ENCODE data around the gene CDC37. TPM values are rescaled to one million over a fixed set of nuclear protein-coding genes. Genes with fewer than 3 reads are reported as not detected.
A peak's percentile ranks its signal among the peaks of the same experiment; 100 is the strongest.

Gene CDC37
- total RNA-seq, 1 experiment from 2014 or later = 560 TPM

DNA sequence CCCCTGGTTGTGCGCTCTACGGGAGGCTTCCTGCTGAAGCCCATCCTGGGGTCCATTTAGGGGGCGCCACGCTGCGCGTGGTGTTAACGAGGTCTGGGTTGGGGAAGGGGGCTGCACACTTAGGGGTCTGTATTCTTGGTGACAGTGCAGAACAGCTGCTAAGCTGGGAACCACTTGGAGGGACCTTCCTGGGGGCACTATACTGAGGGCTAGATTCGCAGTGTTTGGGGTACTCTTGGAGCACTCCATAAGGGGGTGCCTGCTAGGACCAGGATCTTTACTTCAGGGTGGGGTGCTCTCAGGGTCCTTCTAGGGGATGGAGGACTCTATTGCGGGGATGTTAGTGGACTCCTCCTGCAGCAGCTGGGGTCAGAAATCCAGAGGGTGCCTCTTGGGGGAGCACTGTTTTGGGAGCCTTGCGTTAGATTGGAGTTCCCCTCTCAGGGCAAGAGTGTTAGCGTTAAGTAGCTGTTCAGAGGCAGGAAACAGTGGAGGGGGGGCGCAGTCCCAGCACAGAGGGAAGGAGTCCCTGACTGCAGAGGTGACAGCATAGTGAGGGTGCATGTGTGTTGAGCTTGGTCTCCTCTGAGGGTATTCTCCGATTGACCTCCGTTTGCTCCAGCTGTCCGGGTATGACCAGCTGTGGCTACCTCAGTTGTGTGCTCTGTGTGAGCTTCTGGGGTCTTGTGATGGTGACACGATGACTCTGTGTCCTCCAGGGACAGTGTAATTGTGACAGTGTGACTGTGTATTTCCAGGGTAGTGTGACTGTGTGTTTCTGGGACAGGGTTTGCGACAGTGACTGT, 18.1 kb upstream of the CDC37 start:
- no peak overlapping the region for H3K27ac ChIP-seq (ENCODE audit: low read length)
- no peak overlapping the region for H3K4me3 ChIP-seq (ENCODE audit: low read length)
- intact Hi-C loops (cut with micrococcal nuclease) = no loop called here
- peaks cover 53% of the 10 kb centered on the region for H3K27me3 ChIP-seq (ENCODE audit: low read length)
- H3K4me1 ChIP-seq (ENCODE audit: insufficient read depth, low read length) = peaks cover 36% of the 10 kb centered on the region
- H2AFZ ChIP-seq (ENCODE audit: low read length) = no peak overlapping the region
- peak overlapping the region; percentile 38; the same call in 1 of the 2 replicates for H3K4me2 ChIP-seq (ENCODE audit: low read length)
- TF ChIP-seq EZH2 (IDR thresholded peaks at IDR 0.05; ENCODE audit: low read length, unreplicated experiment) (no peak), CTCF (conservative IDR thresholded peaks at IDR 0.05; ENCODE audit: low read depth, low read length) (peak; percentile 17; the same call in 1 of the 2 replicates)
- ATAC-seq (no peak), DNase-seq (no peak)
- ChIA-PET POLR2A (ENCODE audit: unreplicated experiment) (no interaction called here), CTCF (interaction anchor here (0.7 kb wide), 1 partner anchor 17 kb away, joined by 3 read pairs; no protein-coding TSS in a partner anchor)
- H3K9me2 ChIP-seq (replicated peaks; ENCODE audit: low read length) = no peaks in the 10 kb centered on the region
- H3K36me3 ChIP-seq (ENCODE audit: low read depth, low read length) = no peaks in the 10 kb centered on the region
- no TSS peak for BruUV-seq (replicated peaks)
- H4K20me1 ChIP-seq (ENCODE audit: low read length) = no peaks in the 10 kb centered on the region
- no peaks in the 10 kb centered on the region for H3F3A ChIP-seq (ENCODE audit: low read length, unreplicated experiment)
- H3K9ac ChIP-seq (ENCODE audit: low read length) = no peak overlapping the region
- H3K79me2 ChIP-seq (ENCODE audit: low read length) = no peaks in the 10 kb centered on the region
- no peaks in the 10 kb centered on the region for H3K9me3 ChIP-seq (ENCODE audit: low read length)

- ATAC-seq = no peak
- Histone ChIP-seq H3K9me3 (ENCODE audit: low read length) (no peaks in the 10 kb centered on the region), H4K20me1 (ENCODE audit: low read length) (no peaks in the 10 kb centered on the region), H3K4me2 (ENCODE audit: low read length) (peak within 1 kb of the TSS; percentile 86), H3K4me3 (ENCODE audit: low read length) (peak within 1 kb of the TSS; percentile 62), H3F3A (ENCODE audit: low read length, unreplicated experiment) (no peaks in the 10 kb centered on the region), H3K9me2 (replicated peaks; ENCODE audit: low read length) (no peaks in the 10 kb centered on the region), H3K36me3 (ENCODE audit: low read depth, low read length) (no peaks in the 10 kb centered on the region), H3K27me3 (ENCODE audit: low read length) (peaks cover 53% of the 10 kb centered on the region), H3K4me1 (ENCODE audit: insufficient read depth, low read length) (peaks cover 42% of the 10 kb centered on the region), H3K9ac (ENCODE audit: low read length) (no peak within 1 kb of the TSS), H2AFZ (ENCODE audit: low read length) (peak within 1 kb of the TSS; percentile 77), H3K27ac (ENCODE audit: low read length) (no peak within 1 kb of the TSS), H3K79me2 (ENCODE audit: low read length) (no peaks in the 10 kb centered on the region)
- peak; percentile 33 for DNase-seq
- ChIA-PET CTCF (interaction anchor here (0.5 to 0.7 kb wide), 2 partner anchors 14 to 17 kb away, joined by 3 to 7 read pairs; no protein-coding TSS in a partner anchor), POLR2A (ENCODE audit: unreplicated experiment) (no interaction called here)
- no TSS peak for BruUV-seq (replicated peaks)
- intact Hi-C loops (cut with micrococcal nuclease) = no loop called here
- TF ChIP-seq CTCF (conservative IDR thresholded peaks at IDR 0.05; ENCODE audit: low read depth, low read length) (peak; percentile 70), EZH2 (IDR thresholded peaks at IDR 0.05; ENCODE audit: low read length, unreplicated experiment) (peak; percentile 87), EZH2phosphoT487 (IDR thresholded peaks at IDR 0.05; ENCODE audit: borderline replicate concordance, low read length) (peak; percentile 80; the same call in 1 of the 2 replicates)
Measured at GRCh38 chr19:10420444-10421239, 17.3 kb upstream of the CDC37 start, which contains the start of gene PDE4A. Gene PDE4A (plus strand): TSS chr19:10420538. CDS start chr19:10420765, 227 bp downstream.

Data from PC-3 (cell line).